Endothelial cell of umbilical vein (primary cell): ENCODE measurements around the gene SLC26A11. TPM values are rescaled to one million over a fixed set of nuclear protein-coding genes. Genes with fewer than 3 reads are reported as not detected.

Experiments used
- BruUV-seq: library from RNA; stranded (reverse); fragments of 400-500 nt; replicated peaks from 2 replicates; lab custom pipeline; 2021; lab: Mats Ljungman, UMichigan
- CTCF ChIA-PET: fragments of 300-600, 350-600 bp; sonication (Branson Sonifier 250); formaldehyde crosslinking; loops from one replicate; lab custom pipeline; 2021; ENCODE audit warnings: antibody characterized with exemption, inconsistent platforms; lab: Charles Lee
- POLR2A ChIA-PET: fragments of 300-600, 350-600 bp; sonication (Branson Sonifier 250); formaldehyde crosslinking; loops from one replicate; lab custom pipeline; 2021; ENCODE audit warnings: antibody characterized with exemption, inconsistent platforms; lab: Charles Lee
- DNase-seq: peaks from one replicate; pipeline ENCODE4 v3.0.0-alpha.2; 2011; ENCODE audit warnings: low read depth, low spot score
- FAIRE-seq: peaks from 2 replicates; lab custom pipeline; 2011; peaks lifted over from hg19 to GRCh38; lab: Jason Lieb, UNC
- H2AFZ ChIP-seq: 2 replicates; pipeline ENCODE4 v1.6.0; 2012; ENCODE audit warnings: low read depth, low read length, control low read depth, inconsistent platforms
- H3K27ac ChIP-seq: 2 replicates; pipeline ENCODE4 v1.5.1; 2011; ENCODE audit warnings: low read depth, mild to moderate bottlenecking, control low read depth, low read length, moderate library complexity; ENCODE audit not compliant: insufficient read depth
- H3K27me3 ChIP-seq, 2 experiments: 2 replicates each; pipeline versions ENCODE4 v1.6.0 to v1.6.1; 2011; ENCODE audit warnings: low read length in 2 of 2, mixed read lengths in 1 of 2; ENCODE audit not compliant: control insufficient read depth in 2 of 2, insufficient read depth in 2 of 2
- H3K36me3 ChIP-seq, 2 experiments: 2 replicates in 1 of 2; 3 replicates in 1 of 2; pipeline ENCODE4 v1.5.1; 2011; ENCODE audit warnings: low read length in 2 of 2, mild to moderate bottlenecking in 1 of 2, moderate library complexity in 1 of 2; ENCODE audit not compliant: control insufficient read depth in 2 of 2, insufficient read depth in 2 of 2; ENCODE audit errors: extremely low read depth in 1 of 2
- H3K4me1 ChIP-seq: 3 replicates; pipeline ENCODE4 v1.5.1; 2011; ENCODE audit warnings: mild to moderate bottlenecking, low read length; ENCODE audit not compliant: control insufficient read depth, insufficient read depth; ENCODE audit errors: extremely low read depth
- H3K4me2 ChIP-seq: 2 replicates; pipeline ENCODE4 v1.6.1; 2011; ENCODE audit warnings: low read length, control low read depth, mixed read lengths; ENCODE audit not compliant: insufficient read depth
- H3K4me3 ChIP-seq, 3 experiments: fragments of 200-600 bp in 1 of 3; sonication (generic), shearing (Covaris generic) in 1 of 3; replicated peaks in 1 of 3; 2 replicates each; pipeline ENCODE4 v1.5.1; 2011 to 2016; ENCODE audit warnings: control low read depth in 3 of 3, low read length in 3 of 3, mild to moderate bottlenecking in 2 of 3, inconsistent platforms in 1 of 3, low read depth in 1 of 3, moderate library complexity in 1 of 3; ENCODE audit not compliant: insufficient read depth in 1 of 3
- H3K79me2 ChIP-seq: 2 replicates; pipeline ENCODE4 v1.6.0; 2012; ENCODE audit warnings: low read length, inconsistent platforms; ENCODE audit not compliant: control insufficient read depth, insufficient read depth
- H3K9ac ChIP-seq: replicated peaks from 2 replicates; pipeline ENCODE3; 2011; ENCODE audit warnings: low read length, control low read depth; ENCODE audit not compliant: insufficient read depth; ENCODE audit errors: extremely low read depth
- H3K9me1 ChIP-seq: replicated peaks from 3 replicates; pipeline ENCODE4 v1.6.0; 2011; ENCODE audit warnings: mild to moderate bottlenecking, low read length; ENCODE audit not compliant: control insufficient read depth, insufficient read depth; ENCODE audit errors: extremely low read depth
- H3K9me3 ChIP-seq: replicated peaks from 2 replicates; pipeline ENCODE4 v1.5.1; 2012; ENCODE audit warnings: low read length, inconsistent platforms; ENCODE audit not compliant: control insufficient read depth, insufficient read depth
- H4K20me1 ChIP-seq: replicated peaks from 2 replicates; pipeline ENCODE3; 2011; ENCODE audit warnings: mild to moderate bottlenecking, low read length; ENCODE audit not compliant: control insufficient read depth, insufficient read depth; ENCODE audit errors: extremely low read depth
- EZH2 ChIP-seq: IDR thresholded peaks from 2 replicates; pipeline ENCODE4 v1.6.1; 2012; ENCODE audit warnings: borderline replicate concordance, low read depth, mild to moderate bottlenecking, moderate library complexity, low read length, inconsistent platforms; ENCODE audit not compliant: severe bottlenecking
- FOS ChIP-seq: IDR thresholded peaks from 2 replicates; pipeline ENCODE4 v1.6.1; 2011; ENCODE audit warnings: mild to moderate bottlenecking, low read length, moderate library complexity, borderline replicate concordance; ENCODE audit not compliant: insufficient read depth
- JUN ChIP-seq: IDR thresholded peaks from 2 replicates; pipeline ENCODE4 v1.6.1; 2011; ENCODE audit warnings: borderline replicate concordance, low read depth; ENCODE audit not compliant: insufficient read length, insufficient read depth
- POLR2A ChIP-seq: IDR thresholded peaks from 2 replicates; pipeline ENCODE4 v1.6.1; 2012; ENCODE audit warnings: low read depth, mild to moderate bottlenecking, control low read depth, low read length
- dilution Hi-C: fragments of 300-500 bp; cut with MboI; formaldehyde crosslinking; loops from one replicate; pipeline ENCODE4 v1.15.0; 2019; ENCODE audit warnings: low sequenced_read_pairs; ENCODE audit not compliant: extremely low pct_ligation_motif_present
- intact Hi-C: fragments of 100-400 bp; cut with micrococcal nuclease; formaldehyde crosslinking; loops from one replicate; pipeline ENCODE4 v1.10.0; 2022
- polyA plus RNA-seq, 4 experiments: library from polyadenylated mRNA; depleted of rRNA in 3 of 4; stranded (reverse) in 3 of 4; unstranded in 1 of 4; fragments of >200 nt; gene quantifications; 2 replicates each; pipeline versions ENCODE4 v1.2.1 to v1.2.3, GENCODE V29; 2011 to 2012; ENCODE audit warnings: missing spikeins in 1 of 4
- total RNA-seq: library from RNA; stranded (reverse); gene quantifications from 2 replicates; pipeline ENCODE4 v1.2.3, GENCODE V29; 2021
- TF ChIP-seq, protein P1 (sequence below), 2 donors: IDR thresholded peaks; 1 replicate in 1 of 2; 2 replicates in 1 of 2; pipeline ENCODE4 v1.5.1; 2011; ENCODE audit warnings: low read length in 2 of 2, mild to moderate bottlenecking in 2 of 2, moderate library complexity in 2 of 2, control low read depth in 1 of 2, inconsistent platforms in 1 of 2, low read depth in 1 of 2; ENCODE audit not compliant: insufficient read depth in 1 of 2; ENCODE audit errors: extremely low read depth in 1 of 2

The SLC26A11 gene
- total and polyA plus RNA-seq, 2 donors (not counting 3 experiments of a cell fraction or from before 2014, with no cell fraction given), result 25.2 to 33.0 TPM

DNA sequence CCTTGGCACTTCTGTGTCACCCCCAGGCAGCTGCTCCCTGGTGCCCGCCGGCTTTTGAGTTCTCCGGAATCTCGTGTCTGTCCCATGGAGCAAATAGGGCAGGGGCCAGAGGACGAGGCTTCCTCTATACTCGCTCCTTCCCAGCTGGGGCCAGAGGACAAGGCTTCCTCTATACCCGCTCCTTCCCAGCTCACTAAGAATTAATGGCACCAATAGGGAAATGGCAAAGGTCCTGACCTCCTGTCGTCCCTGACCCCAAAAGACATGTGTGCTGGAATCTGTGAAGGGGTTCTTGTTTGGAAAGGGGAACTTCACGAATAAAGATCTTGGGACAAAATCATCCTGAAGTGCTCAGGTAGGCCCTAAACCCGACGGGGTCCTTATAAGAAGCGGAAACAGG, 7.7 kb upstream of the SLC26A11 start:
- H3K4me3 ChIP-seq, result no peak overlapping the region
- TF ChIP-seq FOS, result no peak
- no peak for TF ChIP-seq EZH2
- TF ChIP-seq POLR2A, result no peak
- TF ChIP-seq, protein P1, sequence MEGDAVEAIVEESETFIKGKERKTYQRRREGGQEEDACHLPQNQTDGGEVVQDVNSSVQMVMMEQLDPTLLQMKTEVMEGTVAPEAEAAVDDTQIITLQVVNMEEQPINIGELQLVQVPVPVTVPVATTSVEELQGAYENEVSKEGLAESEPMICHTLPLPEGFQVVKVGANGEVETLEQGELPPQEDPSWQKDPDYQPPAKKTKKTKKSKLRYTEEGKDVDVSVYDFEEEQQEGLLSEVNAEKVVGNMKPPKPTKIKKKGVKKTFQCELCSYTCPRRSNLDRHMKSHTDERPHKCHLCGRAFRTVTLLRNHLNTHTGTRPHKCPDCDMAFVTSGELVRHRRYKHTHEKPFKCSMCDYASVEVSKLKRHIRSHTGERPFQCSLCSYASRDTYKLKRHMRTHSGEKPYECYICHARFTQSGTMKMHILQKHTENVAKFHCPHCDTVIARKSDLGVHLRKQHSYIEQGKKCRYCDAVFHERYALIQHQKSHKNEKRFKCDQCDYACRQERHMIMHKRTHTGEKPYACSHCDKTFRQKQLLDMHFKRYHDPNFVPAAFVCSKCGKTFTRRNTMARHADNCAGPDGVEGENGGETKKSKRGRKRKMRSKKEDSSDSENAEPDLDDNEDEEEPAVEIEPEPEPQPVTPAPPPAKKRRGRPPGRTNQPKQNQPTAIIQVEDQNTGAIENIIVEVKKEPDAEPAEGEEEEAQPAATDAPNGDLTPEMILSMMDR (IDR thresholded peaks at IDR 0.05; ENCODE audit: extremely low read depth in 1 of 2, insufficient read depth in 1 of 2, low read depth in 1 of 2, low read length in 2 of 2), result no peak
- TF ChIP-seq JUN, result no peak
- no peaks in the 10 kb centered on the region for H4K20me1 ChIP-seq
- POLR2A ChIA-PET, result no interaction called here
- DNase-seq, result no peak
- no peak overlapping the region for H3K9ac ChIP-seq
- BruUV-seq, result no TSS peak
- no peaks in the 10 kb centered on the region for H3K79me2 ChIP-seq
- no peak for FAIRE-seq
- H3K9me1 ChIP-seq, result no peaks in the 10 kb centered on the region
- no peaks in the 10 kb centered on the region for H3K27me3 ChIP-seq
- intact Hi-C loops (no loop called here), dilution Hi-C loops (no loop called here)
- CTCF ChIA-PET, result interaction anchor here (2.8 kb wide), 1 partner anchor 17 kb away, joined by 10 read pairs; no protein-coding TSS in a partner anchor
- H3K36me3 ChIP-seq, result peaks cover 11 to 50% of the 10 kb centered on the region in 2 experiments
- no peaks in the 10 kb centered on the region for H3K4me1 ChIP-seq
- no peaks in the 10 kb centered on the region for H3K9me3 ChIP-seq
- H3K27ac ChIP-seq, result no peak overlapping the region
- no peak overlapping the region for H2AFZ ChIP-seq
- no peak overlapping the region for H3K4me2 ChIP-seq
